HepG2 (cell line): Measurements from ENCODE around the gene PYURF. TPM values are rescaled to one million over a fixed set of nuclear protein-coding genes. Genes with fewer than 3 reads are reported as not detected.

ENCODE experiments used
- ATAC-seq: fragments of 200-7000 bp; cut with Tn5 transposase; 3 replicates; pipeline ENCODE4 v1.9.1; 2020; ENCODE audit warnings: mild to moderate bottlenecking, moderate library complexity
- Bru-seq: library from RNA; stranded (reverse); fragments of 400-500 nt; gene quantifications from one replicate; lab custom pipeline; 2021; lab: Mats Ljungman, UMichigan
- BruChase-seq, 2 experiments: library from RNA; stranded (reverse); fragments of 400-500 nt; gene quantifications; one replicate each; lab custom pipeline; 2021; lab: Mats Ljungman, UMichigan
- BruUV-seq: library from RNA; stranded (reverse); fragments of 400-500 nt; replicated peaks from 2 replicates; lab custom pipeline; 2021; lab: Mats Ljungman, UMichigan
- CTCF ChIA-PET: fragments of 300-600 bp; formaldehyde crosslinking; extraction: SDS; loops from one replicate; lab custom pipeline; 2021; ENCODE audit warnings: low total read pairs, inconsistent platforms, low intra/inter-chr PET ratio; lab: Yijun Ruan, JAX
- POLR2A ChIA-PET: fragments of 350-600 bp; sonication (Branson Sonifier 250); formaldehyde crosslinking; loops from one replicate; lab custom pipeline; 2020; ENCODE audit warnings: antibody characterized with exemption, inconsistent platforms; lab: Yijun Ruan, JAX
- DNase-seq: peaks from one replicate; pipeline ENCODE4 v3.0.0-alpha.2; 2015; ENCODE audit warnings: low spot score
- FAIRE-seq: peaks from 3 replicates; lab custom pipeline; 2011; peaks lifted over from hg19 to GRCh38; lab: Jason Lieb, UNC
- H2AFZ ChIP-seq: one replicate; pipeline ENCODE4 v1.6.1; 2011; ENCODE audit warnings: low read length, inconsistent platforms
- H3K27ac ChIP-seq: fragments of 300-600 bp; 3 replicates; pipeline ENCODE4 v1.8.0; 2011; ENCODE audit warnings: mixed run types, mild to moderate bottlenecking, mixed read lengths, low read length, inconsistent platforms; ENCODE audit not compliant: insufficient read depth; ENCODE audit errors: extremely low read length
- H3K27me3 ChIP-seq, 2 experiments: fragments of 200-600 bp in 1 of 2; 2 replicates in 1 of 2; 3 replicates in 1 of 2; pipeline versions ENCODE4 v1.6.0 to v1.8.0; 2011; ENCODE audit warnings: low read length in 2 of 2, mild to moderate bottlenecking in 2 of 2, moderate library complexity in 2 of 2, inconsistent platforms in 1 of 2; ENCODE audit not compliant: insufficient read depth in 2 of 2, control insufficient read depth in 1 of 2
- H3K36me3 ChIP-seq, 2 experiments: fragments of 200-600 bp in 1 of 2; replicated peaks in 1 of 2; 2 replicates in 1 of 2; 3 replicates in 1 of 2; pipeline versions ENCODE4 v1.5.1 to v1.8.0; 2011; ENCODE audit warnings: low read length in 2 of 2, inconsistent platforms in 1 of 2; ENCODE audit not compliant: insufficient read depth in 2 of 2, control insufficient read depth in 1 of 2
- H3K4me1 ChIP-seq: 2 replicates; pipeline ENCODE4 v1.5.1; 2012; ENCODE audit warnings: low read length, inconsistent platforms; ENCODE audit not compliant: insufficient read depth
- H3K4me2 ChIP-seq: 2 replicates; pipeline ENCODE4 v1.6.0; 2011; ENCODE audit warnings: low read depth, low read length, inconsistent platforms
- H3K4me3 ChIP-seq, 3 experiments: fragments of 200-600 bp in 1 of 3; sonication (generic), shearing (Covaris generic) in 1 of 3; replicated peaks in 1 of 3; 2 replicates each; pipeline ENCODE4 v1.5.1; 2011 to 2016; ENCODE audit warnings: low read length in 3 of 3, inconsistent platforms in 2 of 3, low read depth in 2 of 3, mild to moderate bottlenecking in 2 of 3, control low read depth in 1 of 3, mixed read lengths in 1 of 3; ENCODE audit not compliant: insufficient read depth in 1 of 3
- H3K79me2 ChIP-seq: one replicate; pipeline ENCODE4 v1.6.1; 2011; ENCODE audit warnings: low read length, inconsistent platforms; ENCODE audit not compliant: insufficient read depth
- H3K9ac ChIP-seq: 2 replicates; pipeline ENCODE4 v1.6.0; 2011; ENCODE audit warnings: mild to moderate bottlenecking, low read depth, low read length, inconsistent platforms; ENCODE audit not compliant: insufficient read depth
- H3K9me3 ChIP-seq: 2 replicates; pipeline ENCODE4 v1.5.1; 2012; ENCODE audit warnings: mild to moderate bottlenecking, low read length
- H4K20me1 ChIP-seq: 2 replicates; pipeline ENCODE4 v1.6.0; 2011; ENCODE audit warnings: inconsistent platforms, mild to moderate bottlenecking, low read length, moderate library complexity; ENCODE audit not compliant: insufficient read depth
- ADNP ChIP-seq: sonication (generic); formaldehyde crosslinking; IDR thresholded peaks from 2 replicates; pipeline ENCODE4 v1.4.0; 2020; ENCODE audit warnings: missing genetic modification reagents
- ELF1 ChIP-seq: sonication (generic); formaldehyde crosslinking; IDR thresholded peaks from 2 replicates; pipeline ENCODE4 v1.4.0; 2020; ENCODE audit warnings: missing genetic modification reagents
- GATAD1 ChIP-seq: IDR thresholded peaks from 2 replicates; pipeline ENCODE4 v1.6.1; 2016; ENCODE audit warnings: missing genetic modification reagents, missing compliant biosample characterization
- PAXIP1 ChIP-seq: sonication (generic); formaldehyde crosslinking; conservative IDR thresholded peaks from 2 replicates; pipeline ENCODE4 v1.4.0; 2020; ENCODE audit warnings: mild to moderate bottlenecking, missing genetic modification reagents, moderate library complexity
- SMAD9 ChIP-seq: sonication (generic); formaldehyde crosslinking; IDR thresholded peaks from 2 replicates; pipeline ENCODE4 v1.5.1; 2020; ENCODE audit warnings: mild to moderate bottlenecking, missing genetic modification reagents
- YEATS4 ChIP-seq: sonication (generic); formaldehyde crosslinking; IDR thresholded peaks from 2 replicates; pipeline ENCODE4 v1.4.0; 2020; ENCODE audit warnings: missing genetic modification reagents, borderline replicate concordance
- ZNF274 ChIP-seq: sonication (generic); formaldehyde crosslinking; IDR thresholded peaks from 2 replicates; pipeline ENCODE4 v1.5.1; 2020; ENCODE audit warnings: mild to moderate bottlenecking, missing genetic modification reagents
- ZNF331 ChIP-seq: sonication (generic); formaldehyde crosslinking; IDR thresholded peaks from 2 replicates; pipeline ENCODE4 v1.4.0; 2020; ENCODE audit warnings: missing genetic modification reagents
- ZNF552 ChIP-seq: sonication (generic); formaldehyde crosslinking; IDR thresholded peaks from 2 replicates; pipeline ENCODE4 v1.9.0; 2022; ENCODE audit warnings: missing genetic modification reagents, mild to moderate bottlenecking, borderline replicate concordance
- ZNF652 ChIP-seq: IDR thresholded peaks from 2 replicates; pipeline ENCODE4 v1.6.1; 2016; ENCODE audit warnings: low read depth, borderline replicate concordance
- ZNF740 ChIP-seq: sonication (generic); formaldehyde crosslinking; IDR thresholded peaks from 2 replicates; pipeline ENCODE4 v1.4.0; 2020; ENCODE audit warnings: missing genetic modification reagents
- ZNF792 ChIP-seq: IDR thresholded peaks from 2 replicates; pipeline ENCODE4 v1.6.1; 2016
- WGBS: methylation state at CpG from one replicate; pipeline ENCODE4 v1.1.6; 2017; ENCODE audit warnings: low lambda C conversion rate; 5-methylcytosine and 5-hydroxymethylcytosine counted together
- in situ Hi-C: cut with HindIII; loops from 2 replicates; pipeline ENCODE4 v1.10.0; 2017; ENCODE audit warnings: low pct_unique_long_range_greater_than_20kb; ENCODE audit not compliant: extremely low pct_ligation_motif_present
- intact Hi-C: fragments of 100-400 bp; cut with micrococcal nuclease; formaldehyde crosslinking; loops from one replicate; pipeline ENCODE4 v1.10.0; 2022; ENCODE audit not compliant: unreplicated experiment
- long read RNA-seq, 2 experiments: library from RNA in 1 of 2; library from polyadenylated mRNA in 1 of 2; stranded (forward) in 1 of 2; unstranded in 1 of 2; transcript quantifications; one replicate each; pipeline ENCODE4 v2.0.0, GENCODE V29; 2019 to 2022
- polyA minus RNA-seq, 3 experiments: library from RNA; depleted of rRNA, polyadenylated mRNA; stranded (reverse); fragments of >200 nt; gene quantifications; 2 replicates each; pipeline ENCODE4 v1.2.3, GENCODE V29; 2011; ENCODE audit warnings: low replicate concordance in 1 of 3
- polyA plus RNA-seq, 8 experiments: library from polyadenylated mRNA; depleted of rRNA in 3 of 8; stranded (reverse) in 7 of 8; unstranded in 1 of 8; fragments of >200 nt; fragmentation: Illumina TruSeq in 4 of 8; extraction: Trizol in 4 of 8; gene quantifications; 2 replicates each; pipeline versions ENCODE4 v1.2.1 to v1.2.3, GENCODE V29; 2011 to 2016; ENCODE audit warnings: low read depth in 4 of 8, missing spikeins in 1 of 8, mixed read lengths in 1 of 8; ENCODE audit not compliant: insufficient read depth in 1 of 8
- total RNA-seq, 5 experiments: library from RNA; depleted of rRNA; stranded (reverse); fragments of >200 nt; fragmentation: Illumina TruSeq; extraction: Trizol; gene quantifications; 2 replicates each; pipeline ENCODE4 v1.2.3, GENCODE V29; 2016; ENCODE audit warnings: low read depth in 1 of 5

Gene PYURF
- 95.2 and 121 TPM in 2 replicates for total RNA-seq (2016; rRNA removed; fragmentation: Illumina TruSeq; extraction: Trizol)
- total RNA-seq (2016; cell fraction: cytosol; rRNA removed; fragmentation: Illumina TruSeq; extraction: Trizol; ENCODE audit: low read depth): 49.6 and 61.9 TPM in 2 replicates
- total RNA-seq (2016; cell fraction: insoluble cytoplasmic fraction; rRNA removed; fragmentation: Illumina TruSeq; extraction: Trizol): 99.0 and 128 TPM in 2 replicates
- total RNA-seq (2016; cell fraction: membrane; rRNA removed; fragmentation: Illumina TruSeq; extraction: Trizol): 117 and 130 TPM in 2 replicates
- 40.4 and 44.2 TPM in 2 replicates for total RNA-seq (2016; cell fraction: nucleus; rRNA removed; fragmentation: Illumina TruSeq; extraction: Trizol)
- 48.5 and 59.9 TPM in 2 replicates for polyA plus RNA-seq (2011; rRNA removed)
- 32.7 and 41.7 TPM in 2 replicates for polyA plus RNA-seq (2011; cell fraction: cytosol; rRNA removed)
- polyA plus RNA-seq (2011; cell fraction: nucleus; rRNA removed): 7.7 and 11.5 TPM in 2 replicates
- 59.8 and 60.1 TPM in 2 replicates for polyA plus RNA-seq (2012)
- 55.3 and 83.1 TPM in 2 replicates for polyA plus RNA-seq (2016; cell fraction: cytosol; fragmentation: Illumina TruSeq; extraction: Trizol; ENCODE audit: low read depth)
- polyA plus RNA-seq (2016; cell fraction: insoluble cytoplasmic fraction; fragmentation: Illumina TruSeq; extraction: Trizol; ENCODE audit: low read depth): 124 and 143 TPM in 2 replicates
- 101 and 120 TPM in 2 replicates for polyA plus RNA-seq (2016; cell fraction: membrane; fragmentation: Illumina TruSeq; extraction: Trizol; ENCODE audit: low read depth)
- 61.1 and 65.9 TPM in 2 replicates for polyA plus RNA-seq (2016; cell fraction: nucleus; fragmentation: Illumina TruSeq; extraction: Trizol; ENCODE audit: insufficient read depth, low read depth)
- 12.3 and 21.3 TPM in 2 replicates for polyA minus RNA-seq (2011; rRNA and poly(A)+ RNA removed; ENCODE audit: low replicate concordance)
- 10.9 TPM in 2 replicates for polyA minus RNA-seq (2011; cell fraction: cytosol; rRNA and poly(A)+ RNA removed)
- polyA minus RNA-seq (2011; cell fraction: nucleus; rRNA and poly(A)+ RNA removed): 5.9 and 8.5 TPM in 2 replicates
- percentile 93 among the genes with signal in this experiment for Bru-seq, nascent RNA
- percentile 98 among the genes with signal in this experiment for BruChase-seq, experiment 1, labeled RNA remaining after a 6-hour chase
- BruChase-seq, experiment 2, labeled RNA remaining after a 2-hour chase: percentile 94 among the genes with signal in this experiment
- long read RNA-seq, experiment 1, transcript PYURF-201 (2 exons, 1,361 nt): major isoform, 226 of 235 reads
- long read RNA-seq, experiment 1, partial matches to known transcripts: 0 of 235 reads
- long read RNA-seq, experiment 1, other reads (novel, unspliced or antisense): 9 of 235 reads
- long read RNA-seq, experiment 2, transcript PYURF-201 (2 exons, 1,361 nt): major isoform, 132 of 162 reads
- long read RNA-seq, experiment 2, partial matches to known transcripts: 0 of 162 reads
- long read RNA-seq, experiment 2, other reads (novel, unspliced or antisense): 30 of 162 reads

GRCh38 chr4:88523325-88524129, at the start of gene PYURF:
Gene PYURF, minus strand, starts transcription at chr4:88523776. Its CDS starts 76 bp downstream, at chr4:88523700.
- DNase-seq (peak; percentile 86), ATAC-seq (peak; percentile 97), FAIRE-seq (peak; percentile 65)
- no peaks in the 10 kb centered on the region for H3K9me3 ChIP-seq
- peak within 1 kb of the TSS; percentile 72 for H3K4me2 ChIP-seq
- intact Hi-C loops: loop anchor here (1.0 to 5.0 kb wide), 5 partner anchors 70 to 589 kb away; partner anchors contain the start of genes PPM1K and TIGD2
- peak within 1 kb of the TSS; percentile 86 for H2AFZ ChIP-seq
- 2% methylated on average over 16 of the region's 68 CpGs for WGBS
- H3K4me3 ChIP-seq: peak within 1 kb of the TSS; percentile 95 to 98 (median 96)
- CTCF ChIA-PET: no interaction called here
- H3K9ac ChIP-seq: peak within 1 kb of the TSS; percentile 95
- peaks cover 20% of the 10 kb centered on the region for H3K79me2 ChIP-seq
- peaks cover 28% of the 10 kb centered on the region for H3K4me1 ChIP-seq
- BruUV-seq: no TSS peak
- H3K36me3 ChIP-seq: peaks cover 2 to 16% of the 10 kb centered on the region in 2 experiments; a peak in 3 of 5 replicates
- no peaks in the 10 kb centered on the region for H4K20me1 ChIP-seq
- no peaks in the 10 kb centered on the region for H3K27me3 ChIP-seq
- POLR2A ChIA-PET: interaction anchor here (1.0 to 1.8 kb wide), 4 partner anchors 14 to 240 kb away, joined by 3 to 9 read pairs (median 4); partner anchors contain the start of gene PPM1K
- in situ Hi-C loops: no loop called here
- H3K27ac ChIP-seq: peak within 1 kb of the TSS; percentile 94
- peak; percentile 88 for TF ChIP-seq ZNF792 (CRISPR knock-in tag)
- peak; percentile 69 for TF ChIP-seq ZNF331
- TF ChIP-seq ZNF552 (CRISPR knock-in tag): peak; percentile 75; the same call in 1 of the 2 replicates
- TF ChIP-seq GATAD1 (CRISPR knock-in tag): peak; percentile 93
- no peak for TF ChIP-seq SMAD9 (CRISPR knock-in tag)
- no peak; the same call in 1 of the 2 replicates for TF ChIP-seq ZNF740 (CRISPR knock-in tag)
- no peak for TF ChIP-seq ZNF652 (CRISPR knock-in tag)
- TF ChIP-seq PAXIP1: 0 out of 2 replicates have a peak, but pooled peaks have one; percentile 54
- peak; percentile 98 for TF ChIP-seq YEATS4 (CRISPR knock-in tag)
- no peak for TF ChIP-seq ADNP (CRISPR knock-in tag)
- TF ChIP-seq ZNF274 (CRISPR knock-in tag): peak; percentile 93
- TF ChIP-seq ELF1 (CRISPR knock-in tag): peak; percentile 77
